ENCODE data around the gene KCNQ1OT1. TPM values are rescaled to one million over a fixed set of nuclear protein-coding genes. Genes with fewer than 3 reads are reported as not detected.

KCNQ1OT1 gene
- total RNA-seq, 1 experiment from 2014 or later: 1.3 TPM

- intact Hi-C loops (cut with micrococcal nuclease): no loop called here
- BruUV-seq (replicated peaks): no TSS peak
- H3K4me1 Mint-ChIP-seq (ENCODE audit: insufficient read depth, unreplicated experiment): no peaks in the 10 kb centered on the region
- no peak overlapping the region for H3K27ac Mint-ChIP-seq (ENCODE audit: low read depth, unreplicated experiment)
- DNase-seq (ENCODE audit: unreplicated experiment): no peak
- ChIA-PET CTCF (interaction anchor here (0.6 to 0.7 kb wide), 3 partner anchors 36 to 154 kb away, joined by 3 to 4 read pairs (median 3); no protein-coding TSS in a partner anchor), POLR2A (no interaction called here)
- H3K27me3 Mint-ChIP-seq (ENCODE audit: insufficient read depth, unreplicated experiment): no peaks in the 10 kb centered on the region
- H3K36me3 Mint-ChIP-seq (ENCODE audit: insufficient read depth, unreplicated experiment): no peaks in the 10 kb centered on the region
- TF ChIP-seq CTCF (IDR thresholded peaks at IDR 0.05; ENCODE audit: unreplicated experiment): no peak
- no peak overlapping the region for H3K4me3 Mint-ChIP-seq (ENCODE audit: unreplicated experiment)
- no peaks in the 10 kb centered on the region for H3K9me3 Mint-ChIP-seq (ENCODE audit: unreplicated experiment)
These were observed 132.6 kb downstream of the KCNQ1OT1 start for GRCh38 chr11:2567026-2567671.

- Mint-ChIP-seq H3K36me3 (ENCODE audit: insufficient read depth, unreplicated experiment) (no peaks in the 10 kb centered on the region), H3K27me3 (ENCODE audit: insufficient read depth, unreplicated experiment) (no peaks in the 10 kb centered on the region), H3K4me3 (ENCODE audit: unreplicated experiment) (no peak overlapping the region), H3K27ac (ENCODE audit: low read depth, unreplicated experiment) (no peak overlapping the region), H3K4me1 (ENCODE audit: insufficient read depth, unreplicated experiment) (no peaks in the 10 kb centered on the region), H3K9me3 (ENCODE audit: unreplicated experiment) (no peaks in the 10 kb centered on the region)
- DNase-seq (ENCODE audit: unreplicated experiment): no peak
- ChIA-PET POLR2A (no interaction called here), CTCF (interaction anchor here (0.6 to 0.7 kb wide), 4 partner anchors 36 to 154 kb away, joined by 3 to 4 read pairs (median 3); no protein-coding TSS in a partner anchor)
- intact Hi-C loops (cut with micrococcal nuclease): no loop called here
- no peak for TF ChIP-seq CTCF (IDR thresholded peaks at IDR 0.05; ENCODE audit: unreplicated experiment)
- BruUV-seq (replicated peaks): no TSS peak
These were observed 133.4 kb downstream of the KCNQ1OT1 start for GRCh38 chr11:2566223-2567025.

DNA sequence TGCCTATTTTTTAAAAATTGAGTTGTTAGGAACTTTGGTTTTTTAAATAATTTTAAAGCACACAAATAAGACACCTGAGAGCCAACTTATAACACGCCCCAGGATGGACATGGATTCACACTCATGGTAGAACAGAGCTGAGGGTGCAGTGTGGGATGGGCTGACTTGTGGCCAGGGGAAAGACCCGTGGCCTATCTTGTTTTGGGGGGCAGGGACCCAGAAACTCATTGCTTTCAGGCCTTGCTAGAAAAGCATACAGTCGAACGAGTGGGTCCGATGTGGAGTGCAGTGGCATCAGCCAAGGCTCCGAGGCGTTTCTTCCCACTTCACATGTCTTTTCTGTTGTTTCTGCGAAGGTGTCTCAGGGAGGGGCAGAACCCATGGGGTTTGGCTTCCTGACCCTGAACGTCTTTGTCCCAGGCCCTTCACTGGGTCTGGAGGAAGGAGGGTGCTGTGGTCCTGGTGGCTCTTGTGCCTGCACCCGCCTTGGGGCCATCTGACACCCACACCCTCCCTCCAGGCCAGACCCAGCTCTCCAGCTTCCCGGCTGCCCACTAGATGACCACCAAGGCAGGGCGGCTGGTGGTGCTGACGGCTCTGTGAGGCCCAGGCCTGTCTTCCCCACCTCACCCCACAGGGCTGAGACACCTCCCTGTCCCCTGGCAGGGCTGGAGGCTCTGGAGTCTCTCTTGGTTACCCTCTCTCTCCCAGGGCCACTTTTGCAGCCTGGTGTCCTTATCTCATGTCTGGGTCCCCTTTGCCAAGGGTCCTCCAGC is 134.2 kb downstream of the KCNQ1OT1 start:
- CTCF ChIA-PET: interaction anchor here (0.6 to 0.9 kb wide), 2 partner anchors 145 to 420 kb away, joined by 3 read pairs; no protein-coding TSS in a partner anchor
- BruUV-seq (replicated peaks): no TSS peak
- no peak for DNase-seq (ENCODE audit: unreplicated experiment)
- Mint-ChIP-seq H3K36me3 (ENCODE audit: insufficient read depth, unreplicated experiment) (no peaks in the 10 kb centered on the region), H3K27me3 (ENCODE audit: insufficient read depth, unreplicated experiment) (no peaks in the 10 kb centered on the region), H3K9me3 (ENCODE audit: unreplicated experiment) (no peaks in the 10 kb centered on the region), H3K4me3 (ENCODE audit: unreplicated experiment) (no peak overlapping the region), H3K27ac (ENCODE audit: low read depth, unreplicated experiment) (peak overlapping the region; percentile 37), H3K4me1 (ENCODE audit: insufficient read depth, unreplicated experiment) (no peaks in the 10 kb centered on the region)
- POLR2A ChIA-PET: no interaction called here
- no peak for TF ChIP-seq CTCF (IDR thresholded peaks at IDR 0.05; ENCODE audit: unreplicated experiment)
- intact Hi-C loops (cut with micrococcal nuclease): no loop called here
